Calu3 (cell line): ENCODE results near the gene NDUFB2. TPM values are rescaled to one million over a fixed set of nuclear protein-coding genes. Genes with fewer than 3 reads are reported as not detected.

Source experiments
- BruUV-seq: library from RNA; stranded (reverse); fragments of 400-500 nt; replicated peaks from 2 replicates; lab custom pipeline; 2021; lab: Mats Ljungman, UMichigan
- CTCF ChIA-PET: fragments of 300-600 bp; sonication (Branson Sonifier 250); formaldehyde crosslinking; loops from one replicate; lab custom pipeline; 2022; ENCODE audit warnings: antibody characterized with exemption; lab: Charles Lee
- DNase-seq: peaks from one replicate; pipeline ENCODE4 v3.0.0; 2022
- H3K27ac Mint-ChIP-seq: one replicate; pipeline ENCODE4 v1.8.0; 2022; ENCODE audit warnings: mixed read lengths; ENCODE audit not compliant: unreplicated experiment
- H3K27me3 Mint-ChIP-seq: one replicate; pipeline ENCODE4 v1.8.0; 2022; ENCODE audit warnings: mixed read lengths; ENCODE audit not compliant: unreplicated experiment
- H3K36me3 Mint-ChIP-seq: one replicate; pipeline ENCODE4 v1.8.0; 2022; ENCODE audit warnings: mild to moderate bottlenecking, moderate library complexity, mixed read lengths; ENCODE audit not compliant: insufficient read depth, unreplicated experiment
- H3K4me1 Mint-ChIP-seq: one replicate; pipeline ENCODE4 v1.8.0; 2022; ENCODE audit warnings: mild to moderate bottlenecking, low read depth, mixed read lengths; ENCODE audit not compliant: unreplicated experiment
- H3K4me3 Mint-ChIP-seq: one replicate; pipeline ENCODE4 v1.8.0; 2022; ENCODE audit warnings: mild to moderate bottlenecking, low read depth, moderate library complexity, mixed read lengths; ENCODE audit not compliant: unreplicated experiment
- H3K9me3 Mint-ChIP-seq: one replicate; pipeline ENCODE4 v1.8.0; 2022; ENCODE audit warnings: low read depth, mixed read lengths; ENCODE audit not compliant: unreplicated experiment
- intact Hi-C: fragments of 100-400 bp; cut with micrococcal nuclease; formaldehyde crosslinking; loops from one replicate; pipeline ENCODE4 v1.10.0; 2022; ENCODE audit not compliant: unreplicated experiment
- total RNA-seq: library from RNA; stranded (reverse); gene quantifications from 2 replicates; pipeline ENCODE4 v1.2.3, GENCODE V29; 2022
- TF ChIP-seq, protein P1 (sequence below): fragments of 200-600 bp; IDR thresholded peaks from one replicate; pipeline ENCODE4 v1.8.0; 2022; ENCODE audit warnings: antibody characterized with exemption; ENCODE audit not compliant: unreplicated experiment

Gene NDUFB2
- total RNA-seq, 1 experiment from 2014 or later = 128 TPM

GRCh38 chr7:140745266-140746058, 49.0 kb downstream of the NDUFB2 start:
- TF ChIP-seq, protein P1, sequence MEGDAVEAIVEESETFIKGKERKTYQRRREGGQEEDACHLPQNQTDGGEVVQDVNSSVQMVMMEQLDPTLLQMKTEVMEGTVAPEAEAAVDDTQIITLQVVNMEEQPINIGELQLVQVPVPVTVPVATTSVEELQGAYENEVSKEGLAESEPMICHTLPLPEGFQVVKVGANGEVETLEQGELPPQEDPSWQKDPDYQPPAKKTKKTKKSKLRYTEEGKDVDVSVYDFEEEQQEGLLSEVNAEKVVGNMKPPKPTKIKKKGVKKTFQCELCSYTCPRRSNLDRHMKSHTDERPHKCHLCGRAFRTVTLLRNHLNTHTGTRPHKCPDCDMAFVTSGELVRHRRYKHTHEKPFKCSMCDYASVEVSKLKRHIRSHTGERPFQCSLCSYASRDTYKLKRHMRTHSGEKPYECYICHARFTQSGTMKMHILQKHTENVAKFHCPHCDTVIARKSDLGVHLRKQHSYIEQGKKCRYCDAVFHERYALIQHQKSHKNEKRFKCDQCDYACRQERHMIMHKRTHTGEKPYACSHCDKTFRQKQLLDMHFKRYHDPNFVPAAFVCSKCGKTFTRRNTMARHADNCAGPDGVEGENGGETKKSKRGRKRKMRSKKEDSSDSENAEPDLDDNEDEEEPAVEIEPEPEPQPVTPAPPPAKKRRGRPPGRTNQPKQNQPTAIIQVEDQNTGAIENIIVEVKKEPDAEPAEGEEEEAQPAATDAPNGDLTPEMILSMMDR = no peak
- Mint-ChIP-seq H3K4me3 (no peak overlapping the region), H3K27ac (no peak overlapping the region), H3K9me3 (no peaks in the 10 kb centered on the region), H3K4me1 (no peaks in the 10 kb centered on the region), H3K36me3 (no peaks in the 10 kb centered on the region), H3K27me3 (no peaks in the 10 kb centered on the region)
- no peak for DNase-seq
- CTCF ChIA-PET = no interaction called here
- intact Hi-C loops = no loop called here
- BruUV-seq = no TSS peak

DNA sequence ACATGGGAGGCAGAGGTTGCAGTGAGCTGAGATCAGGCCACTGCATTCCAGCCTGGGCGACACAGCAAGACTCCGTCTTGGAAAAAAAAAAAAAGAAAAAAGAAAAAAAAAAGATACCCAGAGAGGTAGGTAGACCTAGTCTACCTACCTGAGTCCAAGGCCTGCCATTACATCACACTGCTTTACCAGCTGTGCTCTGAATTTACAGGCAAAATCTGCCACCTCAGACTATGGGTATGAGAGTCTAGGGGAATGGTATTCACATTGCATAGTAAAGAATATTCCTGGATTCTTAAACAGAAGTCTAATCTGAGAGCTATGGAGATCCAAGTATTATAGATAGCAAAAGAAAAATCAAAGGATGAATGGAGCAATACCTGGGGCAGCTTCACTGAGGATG, 50.2 kb downstream of the NDUFB2 start:
- Mint-ChIP-seq H3K9me3 (no peaks in the 10 kb centered on the region), H3K36me3 (no peaks in the 10 kb centered on the region), H3K4me1 (no peaks in the 10 kb centered on the region), H3K27me3 (no peaks in the 10 kb centered on the region), H3K4me3 (no peak overlapping the region), H3K27ac (no peak overlapping the region)
- TF ChIP-seq, protein P1 = no peak
- CTCF ChIA-PET = interaction anchor here (0.7 kb wide), 1 partner anchor 192 kb away, joined by 3 read pairs; no protein-coding TSS in a partner anchor
- BruUV-seq = no TSS peak
- intact Hi-C loops = no loop called here
- DNase-seq = no peak

DNA sequence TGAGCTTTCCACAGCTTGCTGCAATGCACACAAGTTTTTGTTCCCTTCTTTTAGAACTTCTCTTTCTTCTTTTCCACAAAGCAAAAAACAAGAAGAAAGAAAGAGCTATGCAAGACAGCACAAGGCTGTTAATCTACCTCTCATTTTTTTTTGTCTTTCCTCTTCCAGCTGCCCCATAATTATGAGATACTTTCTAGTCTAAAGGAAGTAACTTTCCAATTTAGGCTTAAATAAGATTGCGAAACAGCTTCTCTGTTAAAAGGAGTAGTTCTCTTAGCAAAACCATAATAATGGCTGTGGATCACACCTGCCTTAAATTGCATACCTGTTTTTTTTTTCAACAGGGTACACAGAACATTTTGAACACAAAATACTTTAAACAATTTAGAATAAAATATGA, 56.0 kb downstream of the NDUFB2 start:
- DNase-seq = no peak
- TF ChIP-seq, protein P1 = no peak
- CTCF ChIA-PET = interaction anchor here (0.6 kb wide), 1 partner anchor 14 kb away, joined by 8 read pairs; no protein-coding TSS in a partner anchor
- intact Hi-C loops = no loop called here
- BruUV-seq = no TSS peak
- no peaks in the 10 kb centered on the region for H3K27me3 Mint-ChIP-seq
- no peaks in the 10 kb centered on the region for H3K36me3 Mint-ChIP-seq
- no peak overlapping the region for H3K4me3 Mint-ChIP-seq
- H3K9me3 Mint-ChIP-seq = no peaks in the 10 kb centered on the region
- no peaks in the 10 kb centered on the region for H3K4me1 Mint-ChIP-seq
- H3K27ac Mint-ChIP-seq = no peak overlapping the region

DNA sequence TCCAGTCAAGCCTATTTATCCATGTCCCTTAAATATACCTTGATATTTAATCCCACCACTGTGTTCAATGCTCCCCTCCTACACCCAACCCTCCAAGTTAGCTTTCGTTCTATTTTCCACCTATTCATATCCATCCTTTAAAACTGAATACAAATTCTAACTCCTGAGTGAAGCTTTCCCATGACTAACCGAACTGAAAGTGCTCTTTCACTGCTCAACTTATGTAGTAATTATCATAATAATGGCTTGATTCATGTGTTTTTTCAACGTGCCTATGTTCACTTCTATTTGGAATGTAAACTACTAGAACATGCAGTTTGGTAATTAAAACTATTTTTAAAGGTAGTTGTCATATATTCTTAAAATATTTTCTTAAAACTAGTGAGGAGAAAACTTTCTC, 58.0 kb downstream of the NDUFB2 start:
- Mint-ChIP-seq H3K36me3 (no peaks in the 10 kb centered on the region), H3K4me1 (no peaks in the 10 kb centered on the region), H3K9me3 (no peaks in the 10 kb centered on the region), H3K27me3 (no peaks in the 10 kb centered on the region), H3K27ac (no peak overlapping the region), H3K4me3 (no peak overlapping the region)
- intact Hi-C loops = no loop called here
- CTCF ChIA-PET = no interaction called here
- TF ChIP-seq, protein P1 = no peak
- BruUV-seq = no TSS peak
- no peak for DNase-seq

Other genes starting within 250 kb of the NDUFB2 start
- gene MKRN1, start 217.2 kb upstream of the NDUFB2 start, total RNA-seq = 83.9 and 85.3 TPM in 2 replicates
- not detected in 2 replicates for gene DENND2A, start 55.9 kb upstream of the NDUFB2 start, total RNA-seq
- gene ADCK2, start 23.8 kb upstream of the NDUFB2 start, total RNA-seq = 12.6 and 13.1 TPM in 2 replicates
- gene BRAF, start 228.2 kb downstream of the NDUFB2 start, total RNA-seq = 31.3 and 33.3 TPM in 2 replicates